Activated CD4-positive, alpha-beta memory T cell treated with anti-CD3 and anti-CD28 coated beads for 36 hours (primary cell): ENCODE results near the gene MTA2. TPM values are rescaled to one million over a fixed set of nuclear protein-coding genes. Genes with fewer than 3 reads are reported as not detected.

Experiments
- CTCF ChIA-PET: fragments of 350-600 bp; sonication (Branson Sonifier 250); formaldehyde crosslinking; loops from one replicate; lab custom pipeline; 2021; ENCODE audit warnings: antibody characterized with exemption, inconsistent platforms; lab: Charles Lee
- POLR2A ChIA-PET: fragments of 350-600 bp; sonication (Branson Sonifier 250); formaldehyde crosslinking; loops from one replicate; lab custom pipeline; 2021; ENCODE audit warnings: antibody characterized with exemption; lab: Charles Lee
- DNase-seq: peaks from one replicate; pipeline ENCODE4 v3.0.0-alpha.2; 2020
- H3K27ac Mint-ChIP-seq: one replicate; pipeline ENCODE4 v1.8.0; 2021; ENCODE audit warnings: mixed read lengths
- H3K27me3 Mint-ChIP-seq: one replicate; pipeline ENCODE4 v1.8.0; 2021; ENCODE audit warnings: mixed read lengths
- H3K36me3 Mint-ChIP-seq: one replicate; pipeline ENCODE4 v1.8.0; 2021; ENCODE audit warnings: mixed read lengths
- H3K4me1 Mint-ChIP-seq: one replicate; pipeline ENCODE4 v1.8.0; 2021; ENCODE audit warnings: low read depth, mixed read lengths
- H3K4me3 Mint-ChIP-seq: one replicate; pipeline ENCODE4 v1.8.0; 2021; ENCODE audit warnings: mild to moderate bottlenecking, mixed read lengths
- H3K9me3 Mint-ChIP-seq: one replicate; pipeline ENCODE4 v1.8.0; 2021; ENCODE audit warnings: mixed read lengths
- intact Hi-C: fragments of 100-400 bp; cut with micrococcal nuclease; formaldehyde crosslinking; loops from one replicate; pipeline ENCODE4 v1.15.1; 2023
- total RNA-seq, 2 experiments: library from RNA; stranded (reverse); gene quantifications; one replicate each; pipeline ENCODE4 v1.2.3, GENCODE V29; 2021

Gene MTA2
- total RNA-seq, 2 experiments from 2014 or later, result 166 to 167 TPM

DNA sequence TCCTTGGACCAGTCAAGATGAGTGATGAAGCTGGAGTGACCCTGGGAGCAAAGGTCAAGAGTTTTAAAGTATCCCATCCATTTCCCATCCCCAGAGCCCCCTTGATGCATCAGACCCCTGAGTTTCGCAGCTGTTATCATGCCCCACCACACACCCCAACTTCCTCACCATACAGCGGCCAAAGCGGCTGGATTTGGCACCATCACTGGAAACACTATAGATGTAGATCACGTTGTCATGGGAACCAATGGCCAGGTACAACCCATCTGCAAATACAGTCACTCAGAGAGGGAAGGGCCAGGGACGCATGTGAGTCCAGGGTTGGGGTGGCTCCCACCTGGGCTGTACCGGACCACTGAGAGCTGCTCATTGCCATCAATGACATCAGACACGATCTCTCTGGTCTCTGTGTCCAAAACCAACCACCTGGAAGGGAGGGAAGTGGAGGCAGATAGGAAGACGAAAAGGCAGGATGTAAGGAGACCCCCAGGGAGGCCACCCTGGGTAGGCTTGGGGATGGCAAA lies 2.2 kb upstream of the MTA2 start:
- H3K27ac Mint-ChIP-seq, result peak overlapping the region; percentile 7
- POLR2A ChIA-PET, result interaction anchor here (1.4 to 5.9 kb wide), 2 partner anchors 8 to 237 kb away, joined by 3 to 38 read pairs; partner anchors contain the start of genes EML3 and ROM1

GRCh38 chr11:62603072-62603408 lies 1.4 kb upstream of the MTA2 start:
- Mint-ChIP-seq H3K4me3 (peak overlapping the region; percentile 4), H3K9me3 (no peaks in the 10 kb centered on the region), H3K36me3 (peaks cover 62% of the 10 kb centered on the region), H3K4me1 (peaks cover 50% of the 10 kb centered on the region), H3K27me3 (no peaks in the 10 kb centered on the region), H3K27ac (no peak overlapping the region)
- POLR2A ChIA-PET, result interaction anchor here (1.0 to 5.9 kb wide), 3 partner anchors 8 to 238 kb away, joined by 3 to 38 read pairs (median 3); partner anchors contain the start of genes EML3, ROM1 and TUT1
- intact Hi-C loops, result no loop called here
- DNase-seq, result no peak
- CTCF ChIA-PET, result interaction anchor here (3.0 to 3.2 kb wide), 2 partner anchors 8 to 11 kb away, joined by 29 to 44 read pairs; partner anchors contain the start of gene TUT1

More for the DNA sequence above, 2.2 kb upstream of the MTA2 start:
- Mint-ChIP-seq H3K36me3 (peaks cover 55% of the 10 kb centered on the region), H3K4me3 (no peak overlapping the region), H3K27me3 (no peaks in the 10 kb centered on the region), H3K9me3 (no peaks in the 10 kb centered on the region), H3K4me1 (peaks cover 47% of the 10 kb centered on the region)
- intact Hi-C loops, result no loop called here
- CTCF ChIA-PET, result no interaction called here
- DNase-seq, result no peak

DNA sequence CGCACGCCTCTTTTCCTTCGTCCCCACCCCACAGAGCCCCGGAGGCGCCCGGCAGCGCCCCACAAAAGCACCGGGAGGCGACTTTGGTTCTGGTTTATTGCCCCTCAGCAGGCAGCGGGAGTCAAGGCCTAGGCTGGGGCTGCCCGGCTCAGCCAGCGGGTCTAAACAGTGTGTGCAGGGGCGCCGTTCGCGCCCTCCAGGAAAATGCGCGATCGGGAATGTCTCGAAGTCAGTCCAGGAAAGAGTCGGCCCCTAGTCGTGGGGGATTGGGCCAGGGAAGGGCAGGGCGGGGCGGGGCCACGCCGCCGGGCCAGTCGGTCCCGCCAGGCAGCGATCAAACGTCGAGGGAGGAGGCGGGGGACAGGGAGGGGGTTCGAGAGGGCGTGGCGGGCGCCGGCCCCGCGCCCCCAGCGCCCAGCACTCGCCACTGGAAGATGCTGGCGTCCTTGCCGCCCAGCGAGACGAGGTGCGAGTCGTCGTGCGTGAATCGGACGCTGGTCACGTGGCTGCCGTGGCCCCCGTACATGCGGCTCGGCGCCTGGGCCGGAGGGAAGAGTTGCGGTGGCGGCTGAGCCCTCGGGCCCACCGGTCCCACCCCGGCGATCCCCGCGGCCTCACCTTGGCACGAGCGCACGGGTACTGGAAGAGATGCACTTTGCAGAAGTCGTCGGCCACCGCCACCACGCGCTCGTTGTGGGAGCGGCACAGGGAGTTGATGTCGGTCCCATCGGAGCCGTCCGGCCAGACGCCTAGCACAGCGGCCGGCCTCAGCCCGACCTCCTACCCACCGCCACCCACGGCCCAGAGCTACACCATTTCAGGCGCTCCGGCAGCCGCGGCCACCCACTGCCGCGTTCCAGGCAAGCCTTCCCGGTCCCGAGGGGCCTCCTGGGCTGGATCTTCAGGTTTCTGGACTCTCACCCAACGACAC lies 741 bp upstream of the MTA2 start:
- H3K36me3 Mint-ChIP-seq, result peaks cover 63% of the 10 kb centered on the region
- no peaks in the 10 kb centered on the region for H3K27me3 Mint-ChIP-seq
- intact Hi-C loops, result no loop called here
- peak overlapping the region; percentile 81 for H3K4me3 Mint-ChIP-seq
- no peaks in the 10 kb centered on the region for H3K9me3 Mint-ChIP-seq
- POLR2A ChIA-PET, result interaction anchor here (0.7 to 5.9 kb wide), 18 partner anchors 9 to 253 kb away, joined by 3 to 55 read pairs (median 6); partner anchors contain the start of genes B3GAT3, C11orf98, CSKMT and EEF1G
- peaks cover 51% of the 10 kb centered on the region for H3K4me1 Mint-ChIP-seq
- DNase-seq, result peak; percentile 39
- peak overlapping the region; percentile 97 for H3K27ac Mint-ChIP-seq
- CTCF ChIA-PET, result interaction anchor here (0.7 to 3.2 kb wide), 7 partner anchors 9 to 210 kb away, joined by 3 to 44 read pairs (median 8); partner anchors contain the start of genes B3GAT3, EML3, ROM1 and TUT1

DNA sequence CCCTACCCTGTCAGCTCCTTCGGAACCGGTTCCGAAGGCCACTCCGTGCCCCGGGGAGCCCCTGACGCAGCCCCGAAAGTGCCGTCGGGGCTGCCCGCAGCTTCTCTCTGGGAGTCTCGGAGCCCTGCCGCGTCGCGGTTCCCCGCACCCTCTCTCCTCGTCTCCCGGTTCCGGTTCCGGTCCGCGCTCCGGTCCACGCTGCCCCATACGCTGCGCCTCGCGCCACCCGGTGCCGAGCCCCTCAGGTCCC lies 618 bp downstream of the MTA2 start:
- ChIA-PET POLR2A (interaction anchor here (0.7 to 5.9 kb wide), 18 partner anchors 9 to 280 kb away, joined by 3 to 55 read pairs (median 6); partner anchors contain the start of genes B3GAT3, C11orf98, CSKMT and EEF1G), CTCF (interaction anchor here (0.9 to 3.2 kb wide), 8 partner anchors 9 to 208 kb away, joined by 3 to 44 read pairs (median 6); partner anchors contain the start of genes B3GAT3, EML3, HNRNPUL2 and ROM1)
- Mint-ChIP-seq H3K27ac (peak overlapping the region; percentile 97), H3K4me3 (peak overlapping the region; percentile 81), H3K9me3 (no peaks in the 10 kb centered on the region), H3K27me3 (no peaks in the 10 kb centered on the region), H3K36me3 (peaks cover 64% of the 10 kb centered on the region), H3K4me1 (peaks cover 53% of the 10 kb centered on the region)
- DNase-seq, result peak; percentile 59
- intact Hi-C loops, result loop anchor here (1.0 to 2.0 kb wide), 2 partner anchors 64 to 108 kb away; partner anchors contain the start of genes C11orf98 and CSKMT

- H3K36me3 Mint-ChIP-seq, result peaks cover 67% of the 10 kb centered on the region
- CTCF ChIA-PET, result interaction anchor here (1.0 to 3.2 kb wide), 7 partner anchors 8 to 176 kb away, joined by 4 to 44 read pairs (median 6); partner anchors contain the start of genes B3GAT3, EML3, ROM1 and TUT1
- intact Hi-C loops, result loop anchor here (1.0 to 2.0 kb wide), 3 partner anchors 12 to 109 kb away; partner anchors contain the start of genes C11orf98, CSKMT and EML3
- H3K27me3 Mint-ChIP-seq, result no peaks in the 10 kb centered on the region
- no peaks in the 10 kb centered on the region for H3K9me3 Mint-ChIP-seq
- peaks cover 52% of the 10 kb centered on the region for H3K4me1 Mint-ChIP-seq
- POLR2A ChIA-PET, result interaction anchor here (0.7 to 5.9 kb wide), 11 partner anchors 9 to 255 kb away, joined by 3 to 55 read pairs (median 8); partner anchors contain the start of genes B3GAT3, C11orf98, CSKMT and EEF1G
- peak; percentile 53 for DNase-seq
- H3K4me3 Mint-ChIP-seq, result peak overlapping the region; percentile 81
- peak overlapping the region; percentile 97 for H3K27ac Mint-ChIP-seq
These were observed 1.1 kb downstream of the MTA2 start for GRCh38 chr11:62600367-62601121.

- ChIA-PET CTCF (interaction anchor here (0.8 to 3.0 kb wide), 7 partner anchors 7 to 175 kb away, joined by 3 to 44 read pairs (median 5); partner anchors contain the start of genes B3GAT3, C11orf98, CSKMT and TUT1), POLR2A (interaction anchor here (0.6 to 5.9 kb wide), 13 partner anchors 8 to 255 kb away, joined by 3 to 55 read pairs (median 6); partner anchors contain the start of genes C11orf98, CSKMT, EEF1G and EML3)
- H3K9me3 Mint-ChIP-seq, result no peaks in the 10 kb centered on the region
- no peaks in the 10 kb centered on the region for H3K27me3 Mint-ChIP-seq
- peak overlapping the region; percentile 81 for H3K4me3 Mint-ChIP-seq
- H3K27ac Mint-ChIP-seq, result peak overlapping the region; percentile 97
- peaks cover 68% of the 10 kb centered on the region for H3K36me3 Mint-ChIP-seq
- DNase-seq, result peak; percentile 59
- H3K4me1 Mint-ChIP-seq, result peaks cover 51% of the 10 kb centered on the region
- intact Hi-C loops, result loop anchor here (1.0 to 2.0 kb wide), 6 partner anchors 9 to 65 kb away; partner anchors contain the start of genes C11orf98, CSKMT, EML3 and INTS5
These were observed 1.8 kb downstream of the MTA2 start for GRCh38 chr11:62599901-62600300.

- H3K36me3 Mint-ChIP-seq, result peaks cover 71% of the 10 kb centered on the region
- ChIA-PET POLR2A (interaction anchor here (0.6 to 5.9 kb wide), 12 partner anchors 8 to 257 kb away, joined by 3 to 44 read pairs (median 4); partner anchors contain the start of genes C11orf98, CSKMT, EEF1G and EML3), CTCF (interaction anchor here (0.8 to 1.0 kb wide), 6 partner anchors 12 to 263 kb away, joined by 3 to 6 read pairs (median 4); partner anchors contain the start of genes C11orf98 and CSKMT)
- H3K27me3 Mint-ChIP-seq, result no peaks in the 10 kb centered on the region
- H3K9me3 Mint-ChIP-seq, result no peaks in the 10 kb centered on the region
- peak overlapping the region; percentile 81 for H3K4me3 Mint-ChIP-seq
- H3K27ac Mint-ChIP-seq, result peak overlapping the region; percentile 97
- H3K4me1 Mint-ChIP-seq, result peaks cover 57% of the 10 kb centered on the region
- DNase-seq, result peak; percentile 98
- intact Hi-C loops, result loop anchor here (1.0 kb wide), 4 partner anchors 8 to 54 kb away; partner anchors contain the start of genes INTS5 and TUT1
These were observed 2.5 kb downstream of the MTA2 start for GRCh38 chr11:62599069-62599696.

GRCh38 chr11:62595124-62595523 lies 6.5 kb downstream of the MTA2 start:
- H3K27ac Mint-ChIP-seq, result peak overlapping the region; percentile 13

DNA sequence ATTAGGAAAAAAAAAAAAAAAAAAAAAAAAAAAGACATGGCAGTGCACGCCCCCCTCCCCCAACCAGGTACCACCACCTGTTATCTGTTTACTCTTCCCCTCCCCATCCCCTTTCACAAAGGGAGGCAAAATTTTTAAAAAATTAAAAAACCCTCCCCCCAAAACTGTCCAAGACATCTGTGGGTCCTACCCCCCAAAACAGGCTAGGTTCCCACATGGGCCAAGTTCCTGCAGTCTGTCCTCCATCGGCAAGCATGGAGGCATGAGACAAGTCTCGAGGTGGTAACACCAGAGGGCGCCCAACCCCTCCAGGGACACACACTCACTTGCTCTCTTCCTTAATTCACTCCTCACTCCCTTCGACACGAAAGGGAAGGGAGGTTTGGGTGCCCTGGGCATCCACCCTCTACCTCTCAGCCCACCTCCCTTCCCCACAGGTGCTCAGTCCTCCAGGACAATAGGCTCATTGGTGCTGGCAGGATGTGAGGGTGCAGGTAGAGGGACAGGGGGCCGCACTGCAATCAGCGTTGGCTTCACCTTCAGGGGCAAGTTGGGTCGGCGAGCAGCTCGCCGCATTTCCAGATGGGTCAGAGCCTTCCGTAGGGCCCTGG lies 8.1 kb downstream of the MTA2 start:
- H3K27ac Mint-ChIP-seq, result peak overlapping the region; percentile 71
- DNase-seq, result peak; percentile 88
- ChIA-PET POLR2A (interaction anchor here (0.6 to 3.3 kb wide), 13 partner anchors 8 to 248 kb away, joined by 3 to 62 read pairs (median 9); partner anchors contain the start of genes BSCL2, C11orf98, CSKMT and EML3), CTCF (interaction anchor here (0.9 to 4.0 kb wide), 14 partner anchors 8 to 198 kb away, joined by 3 to 44 read pairs (median 7); partner anchors contain the start of genes B3GAT3, C11orf98, CSKMT and GANAB)
- peaks cover 65% of the 10 kb centered on the region for H3K4me1 Mint-ChIP-seq
- intact Hi-C loops, result loop anchor here (1.0 to 5.0 kb wide), 3 partner anchors 101 to 169 kb away; partner anchors contain the start of genes BSCL2, GNG3 and POLR2G
- H3K36me3 Mint-ChIP-seq, result peaks cover 54% of the 10 kb centered on the region
- no peaks in the 10 kb centered on the region for H3K9me3 Mint-ChIP-seq
- H3K27me3 Mint-ChIP-seq, result no peaks in the 10 kb centered on the region
- peak overlapping the region; percentile 33 for H3K4me3 Mint-ChIP-seq

More at GRCh38 chr11:62595124-62595523, 6.5 kb downstream of the MTA2 start:
- ChIA-PET POLR2A (interaction anchor here (0.9 to 1.2 kb wide), 2 partner anchors 10 to 246 kb away, joined by 3 read pairs; no protein-coding TSS in a partner anchor), CTCF (interaction anchor here (1.3 to 1.6 kb wide), 3 partner anchors 14 to 170 kb away, joined by 3 to 8 read pairs (median 5); partner anchors contain the start of genes C11orf98 and CSKMT)
- DNase-seq, result no peak
- intact Hi-C loops, result no loop called here
- no peak overlapping the region for H3K4me3 Mint-ChIP-seq
- H3K9me3 Mint-ChIP-seq, result no peaks in the 10 kb centered on the region
- H3K27me3 Mint-ChIP-seq, result no peaks in the 10 kb centered on the region
- peaks cover 70% of the 10 kb centered on the region for H3K36me3 Mint-ChIP-seq
- peaks cover 70% of the 10 kb centered on the region for H3K4me1 Mint-ChIP-seq
